Neural cell (in vitro differentiated cells): ENCODE results near the gene UBASH3A. TPM values are rescaled to one million over a fixed set of nuclear protein-coding genes. Genes with fewer than 3 reads are reported as not detected.

ENCODE experiments used
- H2AFZ ChIP-seq: fragments of 200-600, 300-800 bp; sonication (generic), shearing (Covaris generic); 2 replicates; pipeline ENCODE4 v1.6.0; 2014; ENCODE audit warnings: low read depth, mild to moderate bottlenecking, antibody characterized with exemption, low read length, moderate library complexity
- H3F3A ChIP-seq: fragments of 200-600 bp; shearing (Covaris generic); 2 replicates; pipeline ENCODE4 v1.6.1; 2016; ENCODE audit warnings: mild to moderate bottlenecking, moderate library complexity, mixed read lengths, antibody characterized with exemption, low read length; ENCODE audit not compliant: insufficient read depth, poor library complexity, severe bottlenecking
- H3K27ac ChIP-seq: fragments of 200-600, 300-800 bp; sonication (generic), shearing (Covaris generic); 2 replicates; pipeline ENCODE4 v1.5.1; 2014; ENCODE audit warnings: mild to moderate bottlenecking, low read length, moderate library complexity
- H3K27me3 ChIP-seq: fragments of 300-800, 200-600 bp; sonication (generic), shearing (Covaris generic); 2 replicates; pipeline ENCODE4 v1.6.0; 2014; ENCODE audit warnings: mild to moderate bottlenecking, low read depth, low read length, moderate library complexity; ENCODE audit not compliant: insufficient read depth
- H3K36me3 ChIP-seq: fragments of 300-800, 200-600 bp; sonication (generic), shearing (Covaris generic); 2 replicates; pipeline ENCODE4 v1.5.1; 2014; ENCODE audit warnings: mild to moderate bottlenecking, antibody characterized with exemption, low read length, moderate library complexity; ENCODE audit not compliant: insufficient read depth
- H3K4me2 ChIP-seq: fragments of 300-800, 200-600 bp; sonication (generic), shearing (Covaris generic); 2 replicates; pipeline ENCODE4 v1.6.0; 2014; ENCODE audit warnings: mild to moderate bottlenecking, low read length
- H3K4me3 ChIP-seq: fragments of 300-800, 200-600 bp; sonication (generic), shearing (Covaris generic); 2 replicates; pipeline ENCODE4 v1.5.1; 2014; ENCODE audit warnings: mild to moderate bottlenecking, low read length, moderate library complexity
- H3K79me2 ChIP-seq: fragments of 200-600 bp; shearing (Covaris generic); replicated peaks from 2 replicates; pipeline ENCODE4 v1.6.0; 2014; ENCODE audit warnings: mild to moderate bottlenecking, low read length, moderate library complexity; ENCODE audit not compliant: insufficient read depth
- H3K9ac ChIP-seq: fragments of 300-800, 200-600 bp; sonication (generic), shearing (Covaris generic); 2 replicates; pipeline ENCODE4 v1.6.1; 2016; ENCODE audit warnings: mild to moderate bottlenecking, low read length, mixed read lengths
- H3K9me2 ChIP-seq: fragments of 200-600 bp; shearing (Covaris generic); 2 replicates; pipeline ENCODE4 v1.6.1; 2016; ENCODE audit warnings: mild to moderate bottlenecking, low read length, mixed read lengths; ENCODE audit not compliant: insufficient read depth
- H3K9me3 ChIP-seq: fragments of 200-600, 300-800 bp; sonication (generic), shearing (Covaris generic); 2 replicates; pipeline ENCODE4 v1.6.1; 2016; ENCODE audit warnings: mild to moderate bottlenecking, mixed run types, low read length, moderate library complexity, mixed read lengths
- H4K20me1 ChIP-seq: fragments of 200-600 bp; shearing (Covaris generic); 2 replicates; pipeline ENCODE4 v1.6.1; 2016; ENCODE audit warnings: mild to moderate bottlenecking, mixed run types; ENCODE audit not compliant: insufficient read depth
- CTCF ChIP-seq: fragments of 450-650 bp; IDR thresholded peaks from 2 replicates; pipeline ENCODE4 v1.5.1; 2014; ENCODE audit warnings: antibody characterized with exemption, mild to moderate bottlenecking, moderate library complexity; ENCODE audit not compliant: poor library complexity, severe bottlenecking
- EP300 ChIP-seq: fragments of 450-650 bp; conservative IDR thresholded peaks from 2 replicates; pipeline ENCODE4 v1.6.1; 2014; ENCODE audit warnings: antibody characterized with exemption, mild to moderate bottlenecking, moderate library complexity; ENCODE audit not compliant: poor library complexity, severe bottlenecking
- EZH2 ChIP-seq: fragments of 200-600, 300-800 bp; shearing (Covaris generic), sonication (generic); IDR thresholded peaks from 2 replicates; pipeline ENCODE4 v1.6.1; 2014; ENCODE audit warnings: antibody characterized with exemption, low read length, borderline replicate concordance, mild to moderate bottlenecking; ENCODE audit not compliant: insufficient read depth, poor library complexity, severe bottlenecking
- MXI1 ChIP-seq: fragments of 450-650 bp; conservative IDR thresholded peaks from 2 replicates; pipeline ENCODE4 v1.6.1; 2014; ENCODE audit warnings: antibody characterized with exemption, mild to moderate bottlenecking; ENCODE audit not compliant: poor library complexity, severe bottlenecking
- POLR2AphosphoS5 ChIP-seq: IDR thresholded peaks from 2 replicates; pipeline ENCODE4 v1.6.1; 2012
- RAD21 ChIP-seq: fragments of 450-650 bp; conservative IDR thresholded peaks from 2 replicates; pipeline ENCODE4 v1.6.1; 2014; ENCODE audit warnings: antibody characterized with exemption, mild to moderate bottlenecking, moderate library complexity
- REST ChIP-seq: IDR thresholded peaks from 2 replicates; pipeline ENCODE4 v1.6.1; 2012; ENCODE audit warnings: borderline replicate concordance
- SMC3 ChIP-seq: fragments of 450-650 bp; conservative IDR thresholded peaks from 2 replicates; pipeline ENCODE4 v1.6.1; 2014; ENCODE audit warnings: antibody characterized with exemption, mild to moderate bottlenecking, moderate library complexity; ENCODE audit not compliant: poor library complexity
- TAF1 ChIP-seq: IDR thresholded peaks from 2 replicates; pipeline ENCODE4 v1.6.1; 2012; ENCODE audit warnings: low read depth
- polyA plus RNA-seq: library from polyadenylated mRNA; depleted of rRNA; stranded (reverse); fragments of >200 nt; gene quantifications from 2 replicates; pipeline ENCODE4 v1.2.3, GENCODE V29; 2014

UBASH3A gene
- polyA plus RNA-seq, 1 donor from 2014 or later = not detected

- no peak for TF ChIP-seq SMC3
- TF ChIP-seq CTCF = no peak
- no peak for TF ChIP-seq REST
- no peak for TF ChIP-seq POLR2AphosphoS5
- no peak for TF ChIP-seq EP300
- TF ChIP-seq EZH2 = no peak
- TF ChIP-seq MXI1 = no peak
- TF ChIP-seq RAD21 = no peak
- no peak for TF ChIP-seq TAF1
- Histone ChIP-seq H3K4me2 (no peak overlapping the region), H4K20me1 (no peaks in the 10 kb centered on the region), H3K36me3 (no peaks in the 10 kb centered on the region), H3K27me3 (no peaks in the 10 kb centered on the region), H3K79me2 (no peaks in the 10 kb centered on the region), H3K9me3 (no peaks in the 10 kb centered on the region), H2AFZ (no peak overlapping the region), H3F3A (no peaks in the 10 kb centered on the region), H3K4me3 (no peak overlapping the region), H3K9ac (no peak overlapping the region), H3K9me2 (no peaks in the 10 kb centered on the region), H3K27ac (no peak overlapping the region)
Measured at GRCh38 chr21:42358937-42359336, 44.8 kb upstream of the UBASH3A start.

GRCh38 chr21:42360317-42360716 lies 43.4 kb upstream of the UBASH3A start:
- Histone ChIP-seq H3K27me3 (no peaks in the 10 kb centered on the region), H3K9me3 (no peaks in the 10 kb centered on the region), H3K27ac (no peak overlapping the region), H3K4me3 (no peak overlapping the region), H2AFZ (no peak overlapping the region), H3K9ac (no peak overlapping the region), H3F3A (no peaks in the 10 kb centered on the region), H3K36me3 (no peaks in the 10 kb centered on the region), H4K20me1 (no peaks in the 10 kb centered on the region), H3K9me2 (no peaks in the 10 kb centered on the region), H3K79me2 (no peaks in the 10 kb centered on the region), H3K4me2 (no peak overlapping the region)
- TF ChIP-seq CTCF = no peak
- no peak for TF ChIP-seq RAD21
- no peak for TF ChIP-seq EZH2
- no peak for TF ChIP-seq POLR2AphosphoS5
- no peak for TF ChIP-seq EP300
- TF ChIP-seq TAF1 = no peak
- no peak for TF ChIP-seq REST
- no peak for TF ChIP-seq MXI1
- no peak for TF ChIP-seq SMC3
